Lung (tissue), 12 donors: ENCODE measurements around the gene GLYATL1. TPM values are rescaled to one million over a fixed set of nuclear protein-coding genes. Genes with fewer than 3 reads are reported as not detected.

Experiments used
- ATAC-seq: fragments of 200-7000 bp; cut with Tn5 transposase; one replicate; pipeline ENCODE4 v1.9.1; 2020; ENCODE audit warnings: moderate number of reproducible peaks; ENCODE audit not compliant: insufficient read depth, low FRiP score
- DNase-seq, 3 donors: peaks; one replicate each; pipeline ENCODE4 v3.0.0-alpha.2; 2013 to 2017
- H3K27ac ChIP-seq, 2 donors: one replicate each; pipeline ENCODE4 v1.5.1; 2013; ENCODE audit warnings: mild to moderate bottlenecking in 2 of 2, moderate library complexity in 2 of 2, control low read depth in 1 of 2, inconsistent platforms in 1 of 2, low read depth in 1 of 2, low read length in 1 of 2
- H3K27me3 ChIP-seq, 3 donors: one replicate each; pipeline ENCODE4 v1.5.1; 2013; ENCODE audit warnings: low read length in 2 of 3; ENCODE audit not compliant: control insufficient read depth in 3 of 3, insufficient read depth in 3 of 3
- H3K36me3 ChIP-seq, 4 donors: one replicate each; pipeline ENCODE4 v1.5.1; 2013; ENCODE audit warnings: low read length in 4 of 4, mild to moderate bottlenecking in 1 of 4, moderate library complexity in 1 of 4; ENCODE audit not compliant: control insufficient read depth in 4 of 4, insufficient read depth in 4 of 4
- H3K4me1 ChIP-seq, 5 donors: one replicate each; pipeline ENCODE4 v1.5.1; 2013; ENCODE audit warnings: low read length in 5 of 5, mild to moderate bottlenecking in 2 of 5, moderate library complexity in 1 of 5; ENCODE audit not compliant: control insufficient read depth in 5 of 5, insufficient read depth in 5 of 5
- H3K4me3 ChIP-seq: one replicate; pipeline ENCODE4 v1.5.1; 2013; ENCODE audit warnings: mild to moderate bottlenecking, control low read depth, moderate library complexity
- H3K9ac ChIP-seq, 2 donors: one replicate each; pipeline ENCODE4 v1.5.1; 2013; ENCODE audit warnings: low read length in 2 of 2, control low read depth in 1 of 2; ENCODE audit not compliant: insufficient read depth in 1 of 2
- H3K9me3 ChIP-seq, 4 donors: one replicate each; pipeline ENCODE4 v1.5.1; 2013; ENCODE audit warnings: low read length in 3 of 4, mild to moderate bottlenecking in 1 of 4, moderate library complexity in 1 of 4; ENCODE audit not compliant: control insufficient read depth in 4 of 4, insufficient read depth in 3 of 4
- CTCF ChIP-seq: IDR thresholded peaks from 2 replicates; pipeline ENCODE4 v1.5.1; 2012; ENCODE audit warnings: mild to moderate bottlenecking; ENCODE audit errors: control extremely low read depth, extremely low read depth
- WGBS, 2 donors: extraction: QIAGEN DNeasy Blood & Tissue Kit; methylation state at CpG; one replicate each; pipeline ENCODE4 v1.1.7; 2013; 5-methylcytosine and 5-hydroxymethylcytosine counted together
- polyA plus RNA-seq, 2 donors: library from polyadenylated mRNA; stranded (reverse); fragments of 200-250 nt; gene quantifications; one replicate each; pipeline ENCODE4 v1.2.1, GENCODE V29; 2013
- total RNA-seq, 2 donors: library from RNA; depleted of rRNA in 1 of 2; stranded (reverse); fragments of >200 nt in 1 of 2; gene quantifications; one replicate each; pipeline ENCODE4 v1.2.1, GENCODE V29; 2014 to 2021
- donor health status: control.
- donor health status: control.
- donor health status: Bipolar disorder and iron deficiency.
- donor health status: healthy.
- donor health status: DM: yes; HTN: yes; CAD: no.

The GLYATL1 gene
- total and polyA plus RNA-seq, 4 donors = 0.05 to 1.8 (median 0.31) TPM; not detected in 1

- H3K4me1 ChIP-seq = no peaks in the 10 kb centered on the region
- no peak for TF ChIP-seq CTCF
- peaks cover 0 to 3% (median 0%) of the 10 kb centered on the region in 3 donors for H3K27me3 ChIP-seq
- DNase-seq = no peak
- no peak for ATAC-seq
- H3K9me3 ChIP-seq = peaks cover 0 to 13% (median 9%) of the 10 kb centered on the region in 4 donors
- no peak overlapping the region for H3K27ac ChIP-seq
- no peak overlapping the region for H3K4me3 ChIP-seq
- no peak overlapping the region for H3K9ac ChIP-seq
- no peaks in the 10 kb centered on the region for H3K36me3 ChIP-seq
Observed at GRCh38 chr11:58913685-58914084, 25.6 kb upstream of the GLYATL1 start.

- Histone ChIP-seq H3K9me3 (peaks cover 0 to 15% (median 9%) of the 10 kb centered on the region in 4 donors), H3K4me1 (peaks cover 0 to 4% (median 0%) of the 10 kb centered on the region in 5 donors), H3K4me3 (no peak overlapping the region), H3K9ac (no peak overlapping the region), H3K36me3 (no peaks in the 10 kb centered on the region), H3K27me3 (peaks cover 0 to 3% (median 0%) of the 10 kb centered on the region in 3 donors), H3K27ac (no peak overlapping the region)
- WGBS, 2 donors = 89 to 91% methylated on average over 2 of the region's 2 CpGs
- ATAC-seq = no peak
- DNase-seq = no peak
- no peak for TF ChIP-seq CTCF
Observed at GRCh38 chr11:58914821-58915543, 24.3 kb upstream of the GLYATL1 start.

- H3K27me3 ChIP-seq = peaks cover 0 to 3% (median 0%) of the 10 kb centered on the region in 3 donors
- no peak overlapping the region for H3K4me3 ChIP-seq
- DNase-seq (no peak), ATAC-seq (no peak)
- TF ChIP-seq CTCF = no peak
- H3K27ac ChIP-seq = no peak overlapping the region
- peaks cover 0 to 10% (median 0%) of the 10 kb centered on the region in 5 donors for H3K4me1 ChIP-seq
- peaks cover 0 to 15% (median 9%) of the 10 kb centered on the region in 4 donors for H3K9me3 ChIP-seq
- 90% methylated on average over 2 of the region's 2 CpGs for WGBS, 2 donors
- no peak overlapping the region for H3K9ac ChIP-seq
- no peaks in the 10 kb centered on the region for H3K36me3 ChIP-seq
Observed at GRCh38 chr11:58916637-58917036, 22.7 kb upstream of the GLYATL1 start.
